ENCODE data around the gene ZKSCAN3.

DNA sequence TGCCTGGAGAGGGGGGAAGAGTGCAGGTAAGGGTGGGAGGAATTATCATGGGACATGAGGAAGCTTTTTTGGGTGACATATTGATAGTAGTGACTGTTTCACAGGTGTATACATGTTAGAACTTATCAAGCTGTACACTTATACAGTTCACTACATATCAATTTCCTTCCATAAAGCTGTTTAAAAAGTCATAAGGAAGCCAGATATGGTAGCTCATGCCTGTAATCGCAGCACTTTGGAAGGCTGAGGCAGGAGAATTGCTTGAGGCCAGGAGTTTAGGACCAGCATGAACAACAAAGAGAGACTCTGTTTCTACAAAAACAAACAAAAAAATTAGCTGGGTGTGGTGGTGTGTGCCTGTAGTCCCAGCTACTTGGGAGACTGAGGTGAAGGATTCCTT is 28.1 kb downstream of the ZKSCAN3 start:
- TF ChIP-seq CTCF (IDR thresholded peaks at IDR 0.05) (no peak), POLR2A (IDR thresholded peaks at IDR 0.05) (no peak)

All from body of pancreas (tissue), 4 donors.